ENCODE results near the gene CAPN5.
"Not testable (repeated sequence)": the region's sequence is repeated elsewhere in the genome, so short reads cannot be mapped to it uniquely, and the experiment has no call there.

DNA sequence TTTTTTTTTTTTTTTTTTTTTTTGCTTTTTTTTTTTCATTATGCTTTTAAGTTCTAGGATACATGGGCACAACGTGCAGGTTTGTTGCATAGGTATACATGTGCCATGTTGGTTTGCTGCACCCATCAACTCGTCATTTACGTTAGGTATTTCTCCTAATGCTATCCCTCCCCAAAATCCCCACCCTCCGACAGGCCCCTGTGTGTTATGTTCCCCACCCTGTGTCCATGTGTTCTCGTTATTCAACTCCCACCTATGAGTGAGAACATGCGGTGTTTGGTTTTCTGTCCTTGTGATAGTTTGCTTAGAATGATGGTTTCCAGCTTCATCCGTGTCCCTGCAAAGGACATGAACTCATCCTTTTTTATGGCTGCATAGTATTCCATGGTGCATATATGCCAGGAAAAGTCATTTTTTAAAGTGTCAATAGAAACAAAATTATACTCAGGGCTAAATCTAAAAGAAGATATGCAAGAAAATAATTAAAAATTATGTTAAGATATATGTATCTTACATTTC lies 18.8 kb upstream of the CAPN5 start:
- TF ChIP-seq GABPA (IDR thresholded peaks at IDR 0.05 in 1 of 2, conservative IDR thresholded peaks at IDR 0.05 in 1 of 2); ZBTB33 (IDR thresholded peaks at IDR 0.05): not testable (repeated sequence)

All from liver (tissue), 2 donors.